ENCODE measurements around the gene NUP85. TPM values are rescaled to one million over a fixed set of nuclear protein-coding genes. Genes with fewer than 3 reads are reported as not detected.
A peak's percentile ranks its signal among the peaks of the same experiment; 100 is the strongest.
"Not testable (repeated sequence)": the region's sequence is repeated elsewhere in the genome, so short reads cannot be mapped to it uniquely, and the experiment has no call there.

NUP85 gene
- total RNA-seq, 1 experiment from 2014 or later: 117 TPM

DNA sequence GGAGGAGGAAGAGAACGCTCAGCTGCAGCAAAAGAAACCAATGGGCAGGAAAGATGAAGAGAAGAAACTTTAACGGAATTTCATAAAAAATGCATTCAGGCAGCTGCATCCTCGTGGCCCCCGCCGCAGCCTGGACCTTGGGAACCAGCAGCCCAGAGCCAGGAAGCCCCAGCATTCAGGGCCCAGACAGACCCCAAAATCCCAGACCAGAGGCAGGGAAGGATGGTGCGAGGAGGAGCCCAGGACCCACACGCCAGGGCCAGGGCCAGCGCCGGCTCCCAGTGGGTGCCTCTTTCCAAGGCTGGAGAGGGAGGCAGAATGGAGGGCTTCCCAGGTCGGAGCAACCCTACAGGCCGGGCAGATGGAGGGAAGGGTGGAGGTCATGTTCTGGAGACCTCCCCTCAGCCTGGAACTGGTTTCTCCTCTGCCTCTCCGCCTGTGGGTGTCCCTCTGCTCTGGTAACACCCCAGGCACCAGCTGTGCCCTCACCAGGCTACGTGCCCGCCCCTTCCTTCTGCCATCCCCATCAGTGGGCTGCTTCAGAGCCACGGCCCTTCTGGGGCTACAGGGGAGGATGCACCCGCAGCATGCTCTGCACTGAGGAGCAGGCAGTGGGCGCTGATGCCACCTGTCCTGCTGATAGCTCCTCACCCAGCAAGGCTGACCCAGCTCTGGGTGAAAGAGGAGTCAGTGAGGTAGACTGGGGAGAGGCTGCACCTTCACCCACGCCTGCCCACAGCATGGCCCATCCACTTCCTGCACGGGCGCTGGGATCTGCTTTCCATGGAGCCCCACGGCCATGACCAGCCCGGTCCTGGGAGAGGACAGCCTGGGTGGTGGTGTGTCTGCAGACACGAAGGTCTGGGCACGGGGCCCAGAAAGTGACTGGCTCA, 66.7 kb downstream of the NUP85 start:
- BruUV-seq (replicated peaks): no TSS peak
- CTCF ChIA-PET: interaction anchor here (0.6 to 2.6 kb wide), 5 partner anchors 11 to 158 kb away, joined by 3 to 32 read pairs (median 8); partner anchors contain the start of genes GGA3, MRPS7, NUP85 and SLC25A19
- no peak for DNase-seq
- Mint-ChIP-seq H3K36me3 (ENCODE audit: insufficient read depth, unreplicated experiment) (peaks cover 53% of the 10 kb centered on the region), H3K9me3 (ENCODE audit: low read depth, unreplicated experiment) (no peaks in the 10 kb centered on the region), H3K27me3 (ENCODE audit: unreplicated experiment) (no peaks in the 10 kb centered on the region), H3K27ac (ENCODE audit: unreplicated experiment) (peak overlapping the region; percentile 73), H3K4me3 (ENCODE audit: low read depth, unreplicated experiment) (peak overlapping the region; percentile 91), H3K4me1 (ENCODE audit: low read depth, unreplicated experiment) (peaks cover 13% of the 10 kb centered on the region)
- intact Hi-C loops (cut with micrococcal nuclease; ENCODE audit: unreplicated experiment): no loop called here
- TF ChIP-seq, protein P1, sequence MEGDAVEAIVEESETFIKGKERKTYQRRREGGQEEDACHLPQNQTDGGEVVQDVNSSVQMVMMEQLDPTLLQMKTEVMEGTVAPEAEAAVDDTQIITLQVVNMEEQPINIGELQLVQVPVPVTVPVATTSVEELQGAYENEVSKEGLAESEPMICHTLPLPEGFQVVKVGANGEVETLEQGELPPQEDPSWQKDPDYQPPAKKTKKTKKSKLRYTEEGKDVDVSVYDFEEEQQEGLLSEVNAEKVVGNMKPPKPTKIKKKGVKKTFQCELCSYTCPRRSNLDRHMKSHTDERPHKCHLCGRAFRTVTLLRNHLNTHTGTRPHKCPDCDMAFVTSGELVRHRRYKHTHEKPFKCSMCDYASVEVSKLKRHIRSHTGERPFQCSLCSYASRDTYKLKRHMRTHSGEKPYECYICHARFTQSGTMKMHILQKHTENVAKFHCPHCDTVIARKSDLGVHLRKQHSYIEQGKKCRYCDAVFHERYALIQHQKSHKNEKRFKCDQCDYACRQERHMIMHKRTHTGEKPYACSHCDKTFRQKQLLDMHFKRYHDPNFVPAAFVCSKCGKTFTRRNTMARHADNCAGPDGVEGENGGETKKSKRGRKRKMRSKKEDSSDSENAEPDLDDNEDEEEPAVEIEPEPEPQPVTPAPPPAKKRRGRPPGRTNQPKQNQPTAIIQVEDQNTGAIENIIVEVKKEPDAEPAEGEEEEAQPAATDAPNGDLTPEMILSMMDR (IDR thresholded peaks at IDR 0.05; ENCODE audit: unreplicated experiment): no peak

DNA sequence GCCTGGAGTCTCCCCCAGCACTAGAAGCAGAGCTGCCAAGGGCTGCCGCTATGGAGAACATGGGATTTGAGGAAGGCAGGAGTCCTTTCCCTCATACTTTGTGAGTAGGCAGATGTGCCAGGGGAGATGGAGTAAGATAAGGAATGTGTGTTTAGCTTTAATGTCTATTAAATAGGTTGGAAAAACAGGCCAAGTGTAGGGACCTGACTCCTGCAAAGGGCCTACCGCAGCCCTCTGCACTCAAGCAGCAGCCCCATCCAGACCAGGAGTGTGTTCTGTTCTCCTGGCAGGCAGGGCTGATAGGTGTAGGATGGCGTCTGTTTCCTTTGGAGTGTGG, 67.3 kb downstream of the NUP85 start:
- Mint-ChIP-seq H3K4me1 (ENCODE audit: low read depth, unreplicated experiment) (peaks cover 15% of the 10 kb centered on the region), H3K9me3 (ENCODE audit: low read depth, unreplicated experiment) (no peaks in the 10 kb centered on the region), H3K27ac (ENCODE audit: unreplicated experiment) (no peak overlapping the region), H3K36me3 (ENCODE audit: insufficient read depth, unreplicated experiment) (peaks cover 48% of the 10 kb centered on the region), H3K4me3 (ENCODE audit: low read depth, unreplicated experiment) (no peak overlapping the region), H3K27me3 (ENCODE audit: unreplicated experiment) (no peaks in the 10 kb centered on the region)
- CTCF ChIA-PET: no interaction called here
- intact Hi-C loops (cut with micrococcal nuclease; ENCODE audit: unreplicated experiment): no loop called here
- DNase-seq: no peak
- TF ChIP-seq, protein P1 (IDR thresholded peaks at IDR 0.05; ENCODE audit: unreplicated experiment): no peak
- BruUV-seq (replicated peaks): no TSS peak

DNA sequence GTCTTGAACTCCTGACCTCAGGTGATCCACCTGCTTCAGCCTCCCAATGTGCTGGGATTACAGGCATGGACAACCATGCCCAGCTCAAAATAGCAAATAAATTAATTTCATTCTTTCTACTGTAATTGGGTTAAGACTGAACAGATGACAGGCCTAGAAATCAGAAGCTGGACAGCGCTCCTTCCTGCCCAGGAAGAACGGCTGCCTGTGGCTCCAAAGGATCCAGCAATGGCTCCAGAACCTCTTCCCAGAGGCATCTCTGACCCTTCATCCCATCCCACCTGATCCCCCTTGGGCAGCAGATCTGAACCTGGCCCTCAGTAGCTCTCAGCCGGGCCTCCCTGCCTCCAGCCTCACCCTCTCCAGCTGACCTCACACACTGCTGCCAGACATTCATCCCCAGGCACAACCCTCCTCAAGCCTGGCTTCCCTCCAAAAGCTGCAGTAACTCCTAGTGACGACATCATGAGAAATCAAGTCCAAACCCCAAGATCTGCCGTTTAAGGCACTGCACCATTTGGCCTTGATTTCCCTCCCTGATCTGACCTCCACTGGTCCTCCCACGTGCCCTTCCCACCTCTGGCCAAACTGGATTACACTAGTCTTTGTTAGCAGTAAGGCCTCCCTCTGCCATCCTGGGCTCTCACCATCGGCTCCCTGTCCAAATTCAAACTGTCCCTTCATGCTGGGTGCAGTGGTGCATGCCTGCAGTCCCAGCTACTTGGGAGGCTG, 68.7 kb downstream of the NUP85 start:
- no peaks in the 10 kb centered on the region for H3K9me3 Mint-ChIP-seq (ENCODE audit: low read depth, unreplicated experiment)
- BruUV-seq (replicated peaks): no TSS peak
- CTCF ChIA-PET: interaction anchor here (0.6 kb wide), 1 partner anchor 137 kb away, joined by 3 read pairs; no protein-coding TSS in a partner anchor
- no peaks in the 10 kb centered on the region for H3K27me3 Mint-ChIP-seq (ENCODE audit: unreplicated experiment)
- H3K27ac Mint-ChIP-seq (ENCODE audit: unreplicated experiment): no peak overlapping the region
- TF ChIP-seq, protein P1 (IDR thresholded peaks at IDR 0.05; ENCODE audit: unreplicated experiment): no peak
- intact Hi-C loops (cut with micrococcal nuclease; ENCODE audit: unreplicated experiment): no loop called here
- H3K4me3 Mint-ChIP-seq (ENCODE audit: low read depth, unreplicated experiment): no peak overlapping the region
- H3K36me3 Mint-ChIP-seq (ENCODE audit: insufficient read depth, unreplicated experiment): peaks cover 48% of the 10 kb centered on the region
- no peak for DNase-seq
- peaks cover 16% of the 10 kb centered on the region for H3K4me1 Mint-ChIP-seq (ENCODE audit: low read depth, unreplicated experiment)

DNA sequence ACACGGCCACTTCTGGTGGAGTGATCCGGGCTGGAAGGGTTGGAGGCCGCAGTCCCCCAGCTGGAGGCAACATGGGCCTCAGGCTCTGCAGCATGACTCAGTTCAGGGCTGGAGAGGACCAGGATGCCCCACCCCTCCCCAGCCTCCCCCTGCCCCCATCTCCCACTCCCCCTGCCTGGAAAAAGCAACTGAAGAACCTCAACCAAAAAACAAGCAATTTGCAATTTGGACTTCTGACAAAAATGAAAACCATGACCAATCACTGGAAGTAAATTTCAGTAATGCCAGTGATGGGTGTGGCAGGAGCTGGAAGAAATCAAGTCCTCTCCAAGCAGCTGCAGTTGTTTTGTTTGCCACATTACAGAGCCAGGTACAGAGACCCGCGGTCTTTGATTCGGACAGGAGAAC, 72.2 kb downstream of the NUP85 start:
- CTCF ChIA-PET: interaction anchor here (0.6 kb wide), 1 partner anchor 11 kb away, joined by 4 read pairs; the partner anchor contains the start of gene SLC25A19
- H3K36me3 Mint-ChIP-seq (ENCODE audit: insufficient read depth, unreplicated experiment): peaks cover 21% of the 10 kb centered on the region
- DNase-seq: no peak
- no peaks in the 10 kb centered on the region for H3K9me3 Mint-ChIP-seq (ENCODE audit: low read depth, unreplicated experiment)
- TF ChIP-seq, protein P1 (IDR thresholded peaks at IDR 0.05; ENCODE audit: unreplicated experiment): no peak
- BruUV-seq (replicated peaks): no TSS peak
- H3K27ac Mint-ChIP-seq (ENCODE audit: unreplicated experiment): no peak overlapping the region
- H3K4me1 Mint-ChIP-seq (ENCODE audit: low read depth, unreplicated experiment): peaks cover 7% of the 10 kb centered on the region
- no peaks in the 10 kb centered on the region for H3K27me3 Mint-ChIP-seq (ENCODE audit: unreplicated experiment)
- intact Hi-C loops (cut with micrococcal nuclease; ENCODE audit: unreplicated experiment): no loop called here
- no peak overlapping the region for H3K4me3 Mint-ChIP-seq (ENCODE audit: low read depth, unreplicated experiment)

DNA sequence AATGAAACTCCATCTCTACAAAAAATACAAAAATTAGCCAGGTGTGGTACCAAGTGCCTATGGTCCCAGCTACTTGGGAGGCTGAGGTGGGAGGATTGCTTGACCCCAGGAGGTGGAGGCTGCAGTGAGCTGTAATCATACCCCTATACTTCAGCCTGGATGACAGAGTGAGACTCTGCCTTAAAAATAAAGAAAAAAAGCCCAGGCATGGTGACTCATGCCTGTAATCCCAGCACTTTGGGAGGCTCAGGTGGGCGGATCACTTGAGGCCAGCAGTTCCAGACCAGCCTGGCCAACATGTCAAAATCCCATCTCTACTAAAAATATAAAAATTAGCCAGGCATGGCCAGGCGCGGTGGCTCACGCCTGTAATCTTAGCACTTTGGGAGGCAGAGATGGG, 74.7 kb downstream of the NUP85 start:
- H3K4me1 Mint-ChIP-seq (ENCODE audit: low read depth, unreplicated experiment); BruUV-seq (replicated peaks); H3K9me3 Mint-ChIP-seq (ENCODE audit: low read depth, unreplicated experiment); intact Hi-C loops (cut with micrococcal nuclease; ENCODE audit: unreplicated experiment); H3K27ac Mint-ChIP-seq (ENCODE audit: unreplicated experiment); H3K4me3 Mint-ChIP-seq (ENCODE audit: low read depth, unreplicated experiment); DNase-seq; H3K27me3 Mint-ChIP-seq (ENCODE audit: unreplicated experiment): not testable (repeated sequence)
- H3K36me3 Mint-ChIP-seq (ENCODE audit: insufficient read depth, unreplicated experiment): peaks cover 18% of the 10 kb centered on the region
- CTCF ChIA-PET: interaction anchor here (0.6 to 1.3 kb wide), 3 partner anchors 9 to 126 kb away, joined by 3 to 4 read pairs (median 3); partner anchors contain the start of genes GRB2, MIF4GD and SLC25A19
